K562 (cell line): ENCODE measurements around the gene INHBC. TPM values are rescaled to one million over a fixed set of nuclear protein-coding genes. Genes with fewer than 3 reads are reported as not detected.

Source experiments
- CCNT2 ChIP-seq: IDR thresholded peaks from 2 replicates; pipeline ENCODE4 v1.6.1; 2011; ENCODE audit warnings: borderline replicate concordance, low read depth, mild to moderate bottlenecking, moderate library complexity, mixed read lengths, low read length; ENCODE audit not compliant: insufficient read length; ENCODE audit errors: extremely low read depth
- E2F8 ChIP-seq: fragments of 450-650 bp; IDR thresholded peaks from 2 replicates; pipeline ENCODE4 v1.7.1; 2018; ENCODE audit warnings: mild to moderate bottlenecking, low read depth; ENCODE audit not compliant: partially characterized antibody
- FOXK2 ChIP-seq, 2 experiments: fragments of 450-650 bp; IDR thresholded peaks in 1 of 2; conservative IDR thresholded peaks in 1 of 2; 2 replicates each; pipeline ENCODE4 v1.6.1; 2016; ENCODE audit warnings: low read depth in 2 of 2, mild to moderate bottlenecking in 1 of 2
- HBP1 ChIP-seq: fragments of 450-650 bp; formaldehyde crosslinking; IDR thresholded peaks from 2 replicates; pipeline ENCODE4 v1.4.0; 2022; ENCODE audit warnings: missing genetic modification characterization
- HDAC6 ChIP-seq: IDR thresholded peaks from 2 replicates; pipeline ENCODE4 v1.6.1; 2012; ENCODE audit warnings: low read depth, mild to moderate bottlenecking, control low read depth, inconsistent platforms, low read length, moderate library complexity
- KHSRP ChIP-seq: fragments of 450-650 bp; IDR thresholded peaks from 2 replicates; pipeline ENCODE4 v1.6.1; 2017
- MAX ChIP-seq: sonication (generic); formaldehyde crosslinking; IDR thresholded peaks from 2 replicates; pipeline ENCODE4 v1.9.0; 2022; ENCODE audit warnings: mild to moderate bottlenecking, missing genetic modification reagents
- MEF2D ChIP-seq: conservative IDR thresholded peaks from 2 replicates; pipeline ENCODE4 v1.6.1; 2016; ENCODE audit warnings: low read depth, missing genetic modification characterization, missing compliant biosample characterization
- NEUROD1 ChIP-seq: fragments of 150-350 bp; IDR thresholded peaks from 2 replicates; pipeline ENCODE4 v1.6.1; 2014; ENCODE audit warnings: borderline replicate concordance, low read length, low read depth; ENCODE audit not compliant: partially characterized antibody
- PHB ChIP-seq: fragments of 250-450 bp; sonication (Bioruptor Pico); IDR thresholded peaks from 2 replicates; pipeline ENCODE4 v1.5.0; 2021
- PKNOX1 ChIP-seq: fragments of 450-650 bp; IDR thresholded peaks from 2 replicates; pipeline ENCODE4 v1.6.1; 2016
- POLR2G ChIP-seq: fragments of 200-400 bp; formaldehyde crosslinking; IDR thresholded peaks from 2 replicates; pipeline ENCODE4 v1.6.1; 2017; ENCODE audit warnings: low read depth, mild to moderate bottlenecking, antibody characterized with exemption, low read length, moderate library complexity
- PRMT5 ChIP-seq: sonication (generic); formaldehyde crosslinking; IDR thresholded peaks from 2 replicates; pipeline ENCODE4 v1.5.0; 2020; ENCODE audit warnings: missing genetic modification reagents
- RBM15 ChIP-seq: fragments of 200-400 bp; formaldehyde crosslinking; IDR thresholded peaks from 2 replicates; pipeline ENCODE4 v1.6.1; 2018; ENCODE audit warnings: mild to moderate bottlenecking, low read length, moderate library complexity; ENCODE audit not compliant: insufficient read depth
- WHSC1 ChIP-seq: IDR thresholded peaks from one replicate; pipeline ENCODE4 v1.6.1; 2012; ENCODE audit warnings: low read length, control low read depth, inconsistent platforms
- YBX1 ChIP-seq: fragments of 450-650 bp; IDR thresholded peaks from 2 replicates; pipeline ENCODE4 v1.7.1; 2016; ENCODE audit warnings: mild to moderate bottlenecking
- ZKSCAN3 ChIP-seq: fragments of 250-450 bp; sonication (Bioruptor Pico); IDR thresholded peaks from 2 replicates; pipeline ENCODE4 v1.4.0; 2020
- ZNF12 ChIP-seq: sonication (generic); formaldehyde crosslinking; IDR thresholded peaks from 2 replicates; pipeline ENCODE4 v1.4.0; 2020; ENCODE audit warnings: mild to moderate bottlenecking, missing genetic modification reagents
- ZNF263 ChIP-seq: sonication (generic); formaldehyde crosslinking; IDR thresholded peaks from 2 replicates; pipeline ENCODE4 v1.8.0; 2022; ENCODE audit warnings: mild to moderate bottlenecking, missing genetic modification reagents, borderline replicate concordance
- ZNF655 ChIP-seq: fragments of 250-450 bp; sonication (Bioruptor Pico); IDR thresholded peaks from 2 replicates; pipeline ENCODE4 v1.5.0; 2021
- ZNF780A ChIP-seq: fragments of 250-450 bp; sonication (Bioruptor Pico); IDR thresholded peaks from 2 replicates; pipeline ENCODE4 v1.5.0; 2021; ENCODE audit warnings: mild to moderate bottlenecking
- polyA plus RNA-seq, 8 experiments: library from polyadenylated mRNA; depleted of rRNA in 4 of 8; stranded (reverse) in 5 of 8; unstranded in 3 of 8; fragments of >200 nt; fragmentation: Nextera tagmentation in 2 of 8; fragmentation: Illumina TruSeq in 1 of 8; extraction: Ambion mirVana in 2 of 8; extraction: Trizol in 1 of 8; gene quantifications; 2 replicates each; pipeline versions ENCODE4 v1.2.1 to v1.2.3, GENCODE V29; 2011 to 2014; ENCODE audit warnings: inconsistent platforms in 1 of 8, missing spikeins in 1 of 8
- total RNA-seq, 7 experiments: library from RNA; depleted of rRNA in 6 of 7; stranded (reverse); fragments of >200 nt in 6 of 7; fragmentation: Illumina TruSeq in 2 of 7; extraction: Trizol in 2 of 7; gene quantifications; 2 replicates each; pipeline versions ENCODE4 v1.2.1 to v1.2.3, GENCODE V29; 2011 to 2021; ENCODE audit warnings: low replicate concordance in 1 of 7

INHBC gene
- total and polyA plus RNA-seq, 9 of the 15 experiments (the other 6 are each of a cell fraction or from before 2014, with no cell fraction given), result 0.07 to 0.24 (median 0.15) TPM; not detected in 4

GRCh38 chr12:57462251-57462911 is 27.8 kb downstream of the INHBC start (continued):
- TF ChIP-seq CCNT2 (peak; percentile 31), ZNF655 (CRISPR knock-in tag) (no peak), MEF2D (0 out of 2 replicates have a peak, but pooled peaks have one; percentile 34), RBM15 (no peak), NEUROD1 (peak; percentile 95), FOXK2 (conservative IDR thresholded peaks at IDR 0.05 in 1 of 2, IDR thresholded peaks at IDR 0.05 in 1 of 2; ENCODE audit: low read depth in 2 of 2) (peak; percentile 41 to 45; a peak in 2 of 4 replicates), E2F8 (peak; percentile 66), KHSRP (no peak), WHSC1 (no peak), MAX (peak; percentile 98), PKNOX1 (peak; percentile 53), YBX1 (no peak), ZNF780A (CRISPR knock-in tag) (no peak), ZKSCAN3 (CRISPR knock-in tag) (no peak), PHB (CRISPR knock-in tag) (no peak), HDAC6 (no peak), PRMT5 (CRISPR knock-in tag) (no peak), POLR2G (peak; percentile 58), ZNF263 (CRISPR knock-in tag) (peak; percentile 96), ZNF12 (CRISPR knock-in tag) (no peak), HBP1 (CRISPR knock-in tag) (no peak)
